ENCODE data around the gene ZNF536.

ZNF536 gene

GRCh38 chr19:30449078-30449590 is 77.0 kb downstream of the ZNF536 start:
- DNase-seq (ENCODE audit: low read depth in 1 of 2, low spot score in 1 of 2): no peak

GRCh38 chr19:30449673-30450072 is 77.5 kb downstream of the ZNF536 start:
- H3K27me3 ChIP-seq (ENCODE audit: insufficient read depth, poor library complexity, severe bottlenecking): no peaks in the 10 kb centered on the region
- TF ChIP-seq POLR2AphosphoS5 (IDR thresholded peaks at IDR 0.05; ENCODE audit: low read depth): no peak
- no peak overlapping the region for H3K27ac ChIP-seq (replicated peaks)
- no peak for DNase-seq (ENCODE audit: low read depth in 1 of 2, low spot score in 1 of 2)
- H3K4me3 ChIP-seq (replicated peaks; ENCODE audit: insufficient read depth, low read length): no peak overlapping the region

More at GRCh38 chr19:30449078-30449590, 77.0 kb downstream of the ZNF536 start:
- H3K4me3 ChIP-seq (replicated peaks; ENCODE audit: insufficient read depth, low read length): no peak overlapping the region
- H3K27me3 ChIP-seq (ENCODE audit: insufficient read depth, poor library complexity, severe bottlenecking): no peaks in the 10 kb centered on the region
- no peak overlapping the region for H3K27ac ChIP-seq (replicated peaks)
- TF ChIP-seq POLR2AphosphoS5 (IDR thresholded peaks at IDR 0.05; ENCODE audit: low read depth): no peak
- no peak for TF ChIP-seq GABPA (IDR thresholded peaks at IDR 0.05; ENCODE audit: low read depth)
- no peak for TF ChIP-seq SPI1 (IDR thresholded peaks at IDR 0.05; ENCODE audit: borderline replicate concordance, low read depth)
- TF ChIP-seq CTCF (IDR thresholded peaks at IDR 0.05; ENCODE audit: insufficient read depth, low read length): no peak
- no peak for TF ChIP-seq REST (IDR thresholded peaks at IDR 0.05; ENCODE audit: insufficient replicate concordance, low read depth)

- Histone ChIP-seq H3K27me3 (ENCODE audit: insufficient read depth, poor library complexity, severe bottlenecking) (no peaks in the 10 kb centered on the region), H3K4me3 (replicated peaks; ENCODE audit: insufficient read depth, low read length) (no peak overlapping the region), H3K27ac (replicated peaks) (no peak overlapping the region)
- TF ChIP-seq SPI1 (IDR thresholded peaks at IDR 0.05; ENCODE audit: borderline replicate concordance, low read depth): no peak
- no peak for TF ChIP-seq GABPA (IDR thresholded peaks at IDR 0.05; ENCODE audit: low read depth)
- TF ChIP-seq REST (IDR thresholded peaks at IDR 0.05; ENCODE audit: insufficient replicate concordance, low read depth): no peak
- TF ChIP-seq POLR2AphosphoS5 (IDR thresholded peaks at IDR 0.05; ENCODE audit: low read depth): no peak
- no peak for TF ChIP-seq CTCF (IDR thresholded peaks at IDR 0.05; ENCODE audit: insufficient read depth, low read length)
- no peak for DNase-seq (ENCODE audit: low read depth in 1 of 2, low spot score in 1 of 2)
These were observed 77.9 kb downstream of the ZNF536 start for GRCh38 chr19:30450100-30450499.

GRCh38 chr19:30450835-30451321 is 78.7 kb downstream of the ZNF536 start:
- Histone ChIP-seq H3K27ac (replicated peaks) (no peak overlapping the region), H3K4me3 (replicated peaks; ENCODE audit: insufficient read depth, low read length) (no peak overlapping the region), H3K27me3 (ENCODE audit: insufficient read depth, poor library complexity, severe bottlenecking) (no peaks in the 10 kb centered on the region)
- DNase-seq (ENCODE audit: low read depth in 1 of 2, low spot score in 1 of 2): no peak
- no peak for TF ChIP-seq GABPA (IDR thresholded peaks at IDR 0.05; ENCODE audit: low read depth)
- no peak for TF ChIP-seq POLR2AphosphoS5 (IDR thresholded peaks at IDR 0.05; ENCODE audit: low read depth)
- no peak for TF ChIP-seq SPI1 (IDR thresholded peaks at IDR 0.05; ENCODE audit: borderline replicate concordance, low read depth)
- TF ChIP-seq CTCF (IDR thresholded peaks at IDR 0.05; ENCODE audit: insufficient read depth, low read length): no peak
- no peak for TF ChIP-seq REST (IDR thresholded peaks at IDR 0.05; ENCODE audit: insufficient replicate concordance, low read depth)

All from HL-60 (cell line).